Measurements from ENCODE around the gene R3HDM4. TPM values are rescaled to one million over a fixed set of nuclear protein-coding genes. Genes with fewer than 3 reads are reported as not detected.
A peak's percentile ranks its signal among the peaks of the same experiment; 100 is the strongest.

R3HDM4 gene
- total and polyA plus RNA-seq, 10 of the 15 experiments (the other 5 are each of a cell fraction or from before 2014, with no cell fraction given): 1.3 to 65.8 (median 27.7) TPM

- peaks cover 11% of the 10 kb centered on the region for H3K4me1 ChIP-seq (ENCODE audit: control insufficient read depth, insufficient read depth, low read length)
- H3K79me2 ChIP-seq (ENCODE audit: control insufficient read depth, insufficient read depth, low read length): peaks cover 49% of the 10 kb centered on the region
- SMC1A ChIA-PET (ENCODE audit: uncharacterized antibody, unreplicated experiment): no interaction called here
- intact Hi-C loops (cut with micrococcal nuclease; ENCODE audit: unreplicated experiment): loop anchor here (10.0 kb wide), 1 partner anchor 318 kb away; the partner anchor contains the start of genes ATP5F1D and MIDN
- in situ Hi-C loops (cut with MboI): no loop called here
- TF ChIP-seq TAF1 (IDR thresholded peaks at IDR 0.05; ENCODE audit: borderline replicate concordance, low read depth, low read length) (0 out of 2 replicates have a peak, but pooled peaks have one; percentile 36), POU2F2 (IDR thresholded peaks at IDR 0.05; ENCODE audit: borderline replicate concordance, low read depth, low read length) (peak; percentile 93), MLLT1 (IDR thresholded peaks at IDR 0.05) (0 out of 2 replicates have a peak, but pooled peaks have one; percentile 3), YBX1 (IDR thresholded peaks at IDR 0.05) (no peak), GATAD2B (conservative IDR thresholded peaks at IDR 0.05; ENCODE audit: low read depth) (no peak), YY1 (IDR thresholded peaks at IDR 0.05; ENCODE audit: low read depth, low read length) (0 out of 2 replicates have a peak, but pooled peaks have one; percentile 33), SP1 (IDR thresholded peaks at IDR 0.05; ENCODE audit: low read depth, low read length) (peak; percentile 33), IKZF2 (IDR thresholded peaks at IDR 0.05) (0 out of 4 replicates have a peak, but pooled peaks of 1 of the 2 experiments have one; percentile 14), POLR2A (IDR thresholded peaks at IDR 0.05; ENCODE audit: low read depth, low read length) (peak; percentile 3; the same call in 1 of the 2 replicates), SIN3A (IDR thresholded peaks at IDR 0.05; ENCODE audit: low read depth, low read length) (peak; percentile 36; the same call in 1 of the 2 replicates)
- ATAC-seq: no peak
- H3K9ac ChIP-seq (ENCODE audit: control insufficient read depth, insufficient read depth, low read length): peak overlapping the region; percentile 97
- H3K9me3 ChIP-seq (replicated peaks; ENCODE audit: control insufficient read depth, insufficient read depth, low read length): no peaks in the 10 kb centered on the region
- no peak for DNase-seq (ENCODE audit: low read depth, low spot score)
- peak overlapping the region; percentile 96 for H3K27ac ChIP-seq (ENCODE audit: control insufficient read depth, insufficient read depth)
- BruUV-seq (replicated peaks): no TSS peak
- no peaks in the 10 kb centered on the region for H4K20me1 ChIP-seq (ENCODE audit: control insufficient read depth, insufficient read depth)
- WGBS (ENCODE audit: insufficient coverage, insufficient replicate concordance, low lambda C conversion rate, missing lambda C conversion rate): 1% methylated on average over 25 of the region's 52 CpGs
- RAD21 ChIA-PET (ENCODE audit: unreplicated experiment): interaction anchor here (1.0 kb wide), 1 partner anchor 57 kb away, joined by 3 read pairs; no protein-coding TSS in a partner anchor
- no peak for FAIRE-seq
- POLR2A ChIA-PET: interaction anchor here (0.8 kb wide), 1 partner anchor 10 kb away, joined by 3 read pairs; no protein-coding TSS in a partner anchor
- no peaks in the 10 kb centered on the region for H3K27me3 ChIP-seq (replicated peaks in 1 of 2; ENCODE audit: control insufficient read depth in 2 of 2, insufficient read depth in 2 of 2, low read length in 1 of 2)
- no peak overlapping the region for H2AFZ ChIP-seq (ENCODE audit: control insufficient read depth, low read depth, low read length)
- CTCF ChIA-PET: interaction anchor here (0.6 kb wide), 1 partner anchor 56 kb away, joined by 3 read pairs; no protein-coding TSS in a partner anchor
- no peak overlapping the region for H3K4me2 ChIP-seq (ENCODE audit: control insufficient read depth, insufficient read depth)
- H3K36me3 ChIP-seq (ENCODE audit: control insufficient read depth in 2 of 2, insufficient read depth in 2 of 2, low read length in 1 of 2): peaks cover 3 to 6% of the 10 kb centered on the region in 2 experiments; a peak in 3 of 4 replicates
- H3K4me3 ChIP-seq: peak overlapping the region; percentile 99
Observed at GRCh38 chr19:926589-927350, 13.8 kb upstream of the R3HDM4 start.

Data from GM12878 (cell line).